ENCODE data around the gene PADI1.

- TF ChIP-seq CTCF (IDR thresholded peaks at IDR 0.05; ENCODE audit: low read depth, low read length) (no peak), EZH2phosphoT487 (IDR thresholded peaks at IDR 0.05; ENCODE audit: low read depth) (no peak)
These were observed 50.4 kb downstream of the PADI1 start for GRCh38 chr1:17255336-17255735.
